Measurements from ENCODE around the gene SPRR5.

Gene SPRR5

GRCh38 chr1:152946651-152947256, at the start of gene SPRR5:
SPRR5 (plus strand) TSS chr1:152947206; CDS start chr1:152948555, 1,349 bp downstream.
- H3K4me3 Mint-ChIP-seq: no peak within 1 kb of the TSS
- no peak within 1 kb of the TSS for H3K27ac Mint-ChIP-seq
- no peaks in the 10 kb centered on the region for H3K27me3 Mint-ChIP-seq
- no peaks in the 10 kb centered on the region for H3K9me3 Mint-ChIP-seq
- no peaks in the 10 kb centered on the region for H3K36me3 Mint-ChIP-seq (ENCODE audit: low read depth)
- H3K4me1 Mint-ChIP-seq (ENCODE audit: low read depth): no peaks in the 10 kb centered on the region
- intact Hi-C loops (cut with micrococcal nuclease): no loop called here

- H3K4me1 Mint-ChIP-seq (ENCODE audit: low read depth): no peaks in the 10 kb centered on the region
- intact Hi-C loops (cut with micrococcal nuclease): no loop called here
Measured at GRCh38 chr1:152899027-152899426, 48.0 kb upstream of the SPRR5 start.

GRCh38 chr1:152899883-152900282, 47.1 kb upstream of the SPRR5 start:
- Mint-ChIP-seq H3K9me3 (no peaks in the 10 kb centered on the region), H3K36me3 (ENCODE audit: low read depth) (no peaks in the 10 kb centered on the region), H3K27me3 (peaks cover 14% of the 10 kb centered on the region), H3K27ac (no peak overlapping the region), H3K4me1 (ENCODE audit: low read depth) (no peaks in the 10 kb centered on the region), H3K4me3 (no peak overlapping the region)
- intact Hi-C loops (cut with micrococcal nuclease): no loop called here

More at GRCh38 chr1:152899027-152899426, 48.0 kb upstream of the SPRR5 start:
- Mint-ChIP-seq H3K36me3 (ENCODE audit: low read depth) (no peaks in the 10 kb centered on the region), H3K4me3 (no peak overlapping the region), H3K27me3 (peaks cover 17% of the 10 kb centered on the region), H3K9me3 (no peaks in the 10 kb centered on the region), H3K27ac (no peak overlapping the region)

- intact Hi-C loops (cut with micrococcal nuclease): no loop called here
- H3K4me3 Mint-ChIP-seq: no peak overlapping the region
- no peak overlapping the region for H3K27ac Mint-ChIP-seq
- H3K27me3 Mint-ChIP-seq: peaks cover 10% of the 10 kb centered on the region
- no peaks in the 10 kb centered on the region for H3K36me3 Mint-ChIP-seq (ENCODE audit: low read depth)
- no peaks in the 10 kb centered on the region for H3K9me3 Mint-ChIP-seq
- H3K4me1 Mint-ChIP-seq (ENCODE audit: low read depth): no peaks in the 10 kb centered on the region
Measured at GRCh38 chr1:152901631-152902030, 45.4 kb upstream of the SPRR5 start.

- intact Hi-C loops (cut with micrococcal nuclease): no loop called here
- Mint-ChIP-seq H3K27ac (no peak overlapping the region), H3K36me3 (ENCODE audit: low read depth) (no peaks in the 10 kb centered on the region), H3K9me3 (no peaks in the 10 kb centered on the region), H3K27me3 (peaks cover 10% of the 10 kb centered on the region), H3K4me3 (no peak overlapping the region), H3K4me1 (ENCODE audit: low read depth) (no peaks in the 10 kb centered on the region)
Measured at GRCh38 chr1:152902636-152903035, 44.4 kb upstream of the SPRR5 start.

GRCh38 chr1:152904688-152905440, 42.1 kb upstream of the SPRR5 start:
- no peaks in the 10 kb centered on the region for H3K9me3 Mint-ChIP-seq
- intact Hi-C loops (cut with micrococcal nuclease): no loop called here
- H3K4me3 Mint-ChIP-seq: no peak overlapping the region
- no peak overlapping the region for H3K27ac Mint-ChIP-seq
- H3K4me1 Mint-ChIP-seq (ENCODE audit: low read depth): no peaks in the 10 kb centered on the region
- H3K27me3 Mint-ChIP-seq: peaks cover 12% of the 10 kb centered on the region
- no peaks in the 10 kb centered on the region for H3K36me3 Mint-ChIP-seq (ENCODE audit: low read depth)

GRCh38 chr1:152906023-152906565, 40.9 kb upstream of the SPRR5 start:
- no peaks in the 10 kb centered on the region for H3K9me3 Mint-ChIP-seq

GRCh38 chr1:152907686-152908601, 39.1 kb upstream of the SPRR5 start, which contains the start of gene IVL:
IVL (plus strand) TSS chr1:152908546; CDS start chr1:152909798, 1,252 bp downstream.
- Mint-ChIP-seq H3K4me3 (no peak within 1 kb of the TSS), H3K9me3 (no peaks in the 10 kb centered on the region), H3K36me3 (ENCODE audit: low read depth) (no peaks in the 10 kb centered on the region), H3K4me1 (ENCODE audit: low read depth) (no peaks in the 10 kb centered on the region), H3K27ac (no peak within 1 kb of the TSS), H3K27me3 (peaks cover 21% of the 10 kb centered on the region)
- intact Hi-C loops (cut with micrococcal nuclease): no loop called here

More at GRCh38 chr1:152906023-152906565, 40.9 kb upstream of the SPRR5 start:
- no peak overlapping the region for H3K4me3 Mint-ChIP-seq
- no peaks in the 10 kb centered on the region for H3K4me1 Mint-ChIP-seq (ENCODE audit: low read depth)
- intact Hi-C loops (cut with micrococcal nuclease): no loop called here
- H3K27ac Mint-ChIP-seq: no peak overlapping the region
- H3K36me3 Mint-ChIP-seq (ENCODE audit: low read depth): no peaks in the 10 kb centered on the region
- H3K27me3 Mint-ChIP-seq: peaks cover 17% of the 10 kb centered on the region

- Mint-ChIP-seq H3K27ac (no peak overlapping the region), H3K4me1 (ENCODE audit: low read depth) (no peaks in the 10 kb centered on the region), H3K4me3 (no peak overlapping the region), H3K36me3 (ENCODE audit: low read depth) (no peaks in the 10 kb centered on the region), H3K27me3 (peaks cover 21% of the 10 kb centered on the region), H3K9me3 (no peaks in the 10 kb centered on the region)
- intact Hi-C loops (cut with micrococcal nuclease): no loop called here
Measured at GRCh38 chr1:152909206-152909605, 37.8 kb upstream of the SPRR5 start.

GRCh38 chr1:152912471-152912870, 34.5 kb upstream of the SPRR5 start:
- Mint-ChIP-seq H3K36me3 (ENCODE audit: low read depth) (no peaks in the 10 kb centered on the region), H3K9me3 (no peaks in the 10 kb centered on the region), H3K27ac (no peak overlapping the region), H3K27me3 (peaks cover 24% of the 10 kb centered on the region), H3K4me1 (ENCODE audit: low read depth) (no peaks in the 10 kb centered on the region), H3K4me3 (no peak overlapping the region)
- intact Hi-C loops (cut with micrococcal nuclease): no loop called here

- intact Hi-C loops (cut with micrococcal nuclease): no loop called here
- H3K27ac Mint-ChIP-seq: no peak overlapping the region
- no peak overlapping the region for H3K4me3 Mint-ChIP-seq
- H3K9me3 Mint-ChIP-seq: no peaks in the 10 kb centered on the region
- H3K4me1 Mint-ChIP-seq (ENCODE audit: low read depth): no peaks in the 10 kb centered on the region
- no peaks in the 10 kb centered on the region for H3K36me3 Mint-ChIP-seq (ENCODE audit: low read depth)
- peaks cover 24% of the 10 kb centered on the region for H3K27me3 Mint-ChIP-seq
Measured at GRCh38 chr1:152912900-152913299, 34.1 kb upstream of the SPRR5 start.

- Mint-ChIP-seq H3K27ac (no peak overlapping the region), H3K4me1 (ENCODE audit: low read depth) (no peaks in the 10 kb centered on the region), H3K27me3 (peaks cover 21% of the 10 kb centered on the region), H3K36me3 (ENCODE audit: low read depth) (no peaks in the 10 kb centered on the region), H3K9me3 (no peaks in the 10 kb centered on the region), H3K4me3 (no peak overlapping the region)
- intact Hi-C loops (cut with micrococcal nuclease): no loop called here
Measured at GRCh38 chr1:152917794-152918193, 29.2 kb upstream of the SPRR5 start.

- intact Hi-C loops (cut with micrococcal nuclease): no loop called here
- H3K36me3 Mint-ChIP-seq (ENCODE audit: low read depth): no peaks in the 10 kb centered on the region
- peaks cover 20% of the 10 kb centered on the region for H3K27me3 Mint-ChIP-seq
- no peak overlapping the region for H3K27ac Mint-ChIP-seq
- no peaks in the 10 kb centered on the region for H3K4me1 Mint-ChIP-seq (ENCODE audit: low read depth)
- no peak overlapping the region for H3K4me3 Mint-ChIP-seq
- no peaks in the 10 kb centered on the region for H3K9me3 Mint-ChIP-seq
Measured at GRCh38 chr1:152919071-152919470, 27.9 kb upstream of the SPRR5 start.

GRCh38 chr1:152924191-152924590, 22.8 kb upstream of the SPRR5 start:
- H3K4me3 Mint-ChIP-seq: no peak overlapping the region
- H3K9me3 Mint-ChIP-seq: no peaks in the 10 kb centered on the region
- H3K36me3 Mint-ChIP-seq (ENCODE audit: low read depth): no peaks in the 10 kb centered on the region
- intact Hi-C loops (cut with micrococcal nuclease): no loop called here
- no peaks in the 10 kb centered on the region for H3K4me1 Mint-ChIP-seq (ENCODE audit: low read depth)
- peaks cover 2% of the 10 kb centered on the region for H3K27me3 Mint-ChIP-seq
- no peak overlapping the region for H3K27ac Mint-ChIP-seq

Measured in dendritic cell treated with granulocyte-macrophage colony-stimulating factor and Interleukin-4, amounts not matched to agents 40 ng/mL and 50 ng/mL, for 4 days (primary cell).